GM18517 (cell line): ENCODE results near the gene C4orf50.
"Not testable (repeated sequence)": the region's sequence is repeated elsewhere in the genome, so short reads cannot be mapped to it uniquely, and the experiment has no call there.

Experiments used
- ATAC-seq: cut with Tn5 transposase; IDR thresholded peaks from one replicate; pipeline ENCODE4 v1.9.1; 2021; ENCODE audit warnings: mild to moderate bottlenecking, moderate library complexity; ENCODE audit not compliant: unreplicated experiment

The C4orf50 gene

GRCh38 chr4:5995901-5996623 lies 22.2 kb downstream of the C4orf50 start:
- ATAC-seq = no peak

- ATAC-seq = no peak
Observed at GRCh38 chr4:5993876-5994811, 24.1 kb downstream of the C4orf50 start.

- ATAC-seq = not testable (repeated sequence)
Observed at GRCh38 chr4:5993346-5993745, 24.9 kb downstream of the C4orf50 start.

GRCh38 chr4:5992828-5993321 lies 25.4 kb downstream of the C4orf50 start:
- no peak for ATAC-seq

GRCh38 chr4:5992171-5992827 lies 25.9 kb downstream of the C4orf50 start:
- no peak for ATAC-seq

- no peak for ATAC-seq
Observed at GRCh38 chr4:5991405-5991804, 26.8 kb downstream of the C4orf50 start.

GRCh38 chr4:5990446-5991160 lies 27.6 kb downstream of the C4orf50 start:
- no peak for ATAC-seq

GRCh38 chr4:5989236-5990225 lies 28.7 kb downstream of the C4orf50 start:
- ATAC-seq = no peak

GRCh38 chr4:5988086-5988845 lies 30.0 kb downstream of the C4orf50 start:
- no peak for ATAC-seq

GRCh38 chr4:5984843-5985242 lies 33.4 kb downstream of the C4orf50 start:
- ATAC-seq = no peak

- ATAC-seq = no peak
Observed at GRCh38 chr4:5982156-5982973, 35.9 kb downstream of the C4orf50 start.

- ATAC-seq = no peak
Observed at GRCh38 chr4:5980436-5981155, 37.6 kb downstream of the C4orf50 start.

GRCh38 chr4:5979981-5980380 lies 38.2 kb downstream of the C4orf50 start:
- no peak for ATAC-seq

GRCh38 chr4:5976921-5977320 lies 41.3 kb downstream of the C4orf50 start:
- no peak for ATAC-seq

- ATAC-seq = no peak
Observed at GRCh38 chr4:5976431-5976830, 41.8 kb downstream of the C4orf50 start.

GRCh38 chr4:5974321-5974720 lies 43.9 kb downstream of the C4orf50 start:
- no peak for ATAC-seq
